HG02884 (cell line): ENCODE data around the gene R3HDM1.
"Not testable (repeated sequence)": the region's sequence is repeated elsewhere in the genome, so short reads cannot be mapped to it uniquely, and the experiment has no call there.

Experiments
- ATAC-seq: cut with Tn5 transposase; IDR thresholded peaks from one replicate; pipeline ENCODE4 v1.9.1; 2021; ENCODE audit warnings: mild to moderate bottlenecking, moderate library complexity; ENCODE audit not compliant: unreplicated experiment

The R3HDM1 gene

DNA sequence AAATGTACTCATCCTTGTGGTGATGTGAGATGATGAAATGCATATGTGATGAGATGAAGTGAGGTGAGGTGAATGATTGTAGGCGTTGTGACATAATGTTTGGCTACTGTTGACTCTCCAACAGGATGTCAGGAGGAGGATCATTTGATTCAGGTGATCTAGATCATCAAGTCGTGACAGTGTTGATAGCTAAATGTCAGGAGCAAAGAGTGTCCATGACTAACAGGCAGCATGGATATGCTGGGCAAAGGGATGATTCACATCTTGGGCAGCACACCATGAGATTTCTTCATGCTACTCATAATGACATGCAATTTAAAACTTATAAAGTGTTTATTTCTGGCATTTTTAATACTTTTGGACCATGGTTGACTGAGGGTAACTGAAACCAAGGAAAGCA, 170.2 kb downstream of the R3HDM1 start:
- no peak for ATAC-seq

DNA sequence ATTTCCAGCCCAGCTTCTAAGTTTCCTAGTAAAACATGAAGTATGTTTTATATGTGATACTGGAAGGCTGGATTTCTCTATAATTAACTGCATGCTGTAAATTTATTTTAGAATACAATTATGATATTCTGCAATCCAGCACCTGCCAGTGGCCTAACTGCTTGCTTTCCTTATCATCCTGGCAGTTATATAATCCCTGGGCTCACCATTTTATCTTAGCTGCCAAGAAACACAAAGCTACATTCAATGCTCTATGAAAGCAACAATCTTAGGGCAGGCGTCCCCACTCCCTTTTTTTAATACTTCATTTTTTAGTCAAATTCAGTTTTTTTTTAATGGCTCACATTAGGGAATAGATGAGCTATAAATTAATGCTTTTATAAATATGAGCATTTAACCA, 172.0 kb downstream of the R3HDM1 start:
- no peak for ATAC-seq

DNA sequence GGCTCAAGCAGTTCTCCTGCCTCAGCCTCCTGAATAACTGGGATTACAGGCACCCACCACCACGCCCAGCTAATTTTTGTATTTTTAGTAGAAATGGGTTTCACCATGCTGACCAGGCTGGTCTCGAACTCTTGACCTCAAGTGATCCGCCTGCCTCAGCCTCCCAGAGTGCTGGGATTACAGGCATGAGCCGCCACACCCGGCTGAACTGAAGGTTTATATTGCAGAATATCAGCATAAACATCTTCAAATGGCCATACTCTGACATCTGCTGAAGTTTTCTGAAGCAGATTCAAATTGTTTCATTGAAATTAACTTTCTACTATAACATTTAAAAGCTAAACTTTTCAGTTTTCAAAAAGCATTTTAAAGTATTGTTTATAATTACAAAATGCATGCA, 172.8 kb downstream of the R3HDM1 start:
- not testable (repeated sequence) for ATAC-seq

DNA sequence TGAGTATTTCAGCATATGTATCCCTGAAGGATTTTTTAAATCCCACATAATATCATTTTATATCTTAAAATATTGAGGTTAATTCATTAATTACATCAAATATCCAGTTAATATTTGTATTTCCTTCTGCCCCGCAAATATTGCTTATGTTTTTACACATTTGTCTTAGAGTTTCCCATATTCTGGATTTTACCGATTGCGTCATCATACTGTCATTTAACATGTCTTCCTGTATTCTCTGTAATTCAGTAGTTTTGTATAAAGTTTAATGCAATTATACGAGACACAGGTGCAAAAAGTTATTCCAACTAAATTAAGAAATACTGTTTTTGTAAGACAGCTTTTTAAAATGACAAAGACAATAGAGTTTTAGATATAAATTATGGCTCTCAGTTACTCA, 176.9 kb downstream of the R3HDM1 start:
- ATAC-seq = no peak

DNA sequence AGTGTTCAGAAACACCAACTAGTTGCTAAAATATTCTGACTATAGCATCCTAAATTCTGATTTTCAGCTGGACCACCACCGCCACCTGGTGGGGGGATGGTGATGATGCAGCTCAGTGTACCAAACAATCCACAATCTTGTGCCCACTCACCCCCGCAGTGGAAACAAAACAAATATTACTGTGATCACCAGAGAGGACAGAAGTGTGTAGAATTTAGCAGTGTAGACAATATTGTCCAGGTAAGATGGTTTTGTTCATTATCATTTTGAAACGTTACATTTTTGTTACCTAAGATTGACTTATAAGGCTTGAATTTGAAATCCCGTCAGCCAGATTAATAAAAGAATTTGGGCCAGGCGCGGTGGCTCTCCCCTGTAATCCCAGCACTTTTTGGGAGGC, 178.7 kb downstream of the R3HDM1 start:
- ATAC-seq = no peak

DNA sequence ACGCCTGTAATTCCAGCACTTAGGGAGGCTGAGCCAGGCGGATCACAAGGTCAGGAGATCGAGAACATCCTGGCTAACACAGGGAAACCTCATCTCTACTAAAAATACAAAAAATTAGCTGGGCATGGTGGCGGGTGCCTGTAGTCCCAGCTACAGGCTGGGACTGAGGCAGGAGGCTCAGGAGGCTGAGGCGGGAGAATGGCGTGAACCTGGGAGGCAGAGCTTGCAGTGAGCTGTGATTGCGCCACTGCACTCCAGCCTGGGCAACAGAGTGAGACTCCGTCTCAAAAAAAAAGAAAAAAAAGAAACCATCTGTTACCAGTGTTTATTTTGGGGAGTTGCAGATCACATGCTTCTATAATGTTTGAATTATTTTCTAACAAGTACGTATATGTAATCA, 183.8 kb downstream of the R3HDM1 start:
- ATAC-seq = not testable (repeated sequence)

DNA sequence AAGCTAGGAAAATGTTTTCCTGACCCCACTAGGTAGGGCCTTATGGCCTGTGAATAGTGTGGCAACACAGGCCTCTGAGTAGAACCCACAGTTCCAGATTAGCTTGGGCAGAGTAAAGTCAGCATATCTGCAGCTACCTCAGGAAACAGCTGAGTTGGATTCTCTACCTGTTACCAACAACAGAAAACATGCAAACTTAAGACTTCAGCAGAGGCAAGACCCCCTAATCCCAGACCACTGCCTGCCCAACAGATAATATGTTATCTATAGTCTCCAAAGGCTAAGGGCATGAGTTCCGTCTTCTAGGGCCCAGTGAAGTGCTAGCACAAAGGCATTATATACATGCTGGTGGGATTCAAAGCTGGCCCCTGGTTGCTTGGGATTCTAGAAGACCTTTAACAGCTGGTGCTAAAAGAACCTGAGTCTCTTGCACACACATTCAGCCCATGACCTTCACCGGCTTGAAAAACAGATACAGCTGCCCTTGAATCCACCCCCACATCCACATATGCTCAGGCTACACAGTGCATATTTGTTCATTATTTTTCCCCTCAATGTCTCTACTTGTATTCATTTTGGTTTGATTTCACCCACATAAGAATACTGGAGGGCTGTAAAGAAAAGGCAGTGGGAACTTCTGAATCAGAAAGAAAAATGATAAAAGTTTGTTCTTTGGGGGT, 196.9 kb downstream of the R3HDM1 start:
- ATAC-seq = no peak

DNA sequence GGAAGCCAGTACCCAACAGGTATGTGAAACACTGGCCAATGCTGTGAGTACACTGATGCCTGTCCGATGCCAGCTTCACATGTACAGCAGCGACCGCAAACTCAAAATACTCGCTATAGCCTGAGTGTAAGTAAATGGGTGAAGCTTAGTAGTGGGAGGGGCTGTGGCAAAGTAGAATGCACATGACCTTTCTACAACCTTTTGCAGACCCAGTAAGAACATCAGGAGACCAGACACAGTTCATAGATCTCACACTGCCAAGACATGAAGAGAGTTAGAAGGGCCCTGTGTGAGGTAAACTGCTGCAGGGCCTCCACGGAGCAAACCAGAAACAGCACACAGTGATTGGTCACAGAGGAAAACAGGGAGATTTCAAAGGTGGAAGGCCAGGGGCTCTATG, 201.3 kb downstream of the R3HDM1 start:
- ATAC-seq = no peak

DNA sequence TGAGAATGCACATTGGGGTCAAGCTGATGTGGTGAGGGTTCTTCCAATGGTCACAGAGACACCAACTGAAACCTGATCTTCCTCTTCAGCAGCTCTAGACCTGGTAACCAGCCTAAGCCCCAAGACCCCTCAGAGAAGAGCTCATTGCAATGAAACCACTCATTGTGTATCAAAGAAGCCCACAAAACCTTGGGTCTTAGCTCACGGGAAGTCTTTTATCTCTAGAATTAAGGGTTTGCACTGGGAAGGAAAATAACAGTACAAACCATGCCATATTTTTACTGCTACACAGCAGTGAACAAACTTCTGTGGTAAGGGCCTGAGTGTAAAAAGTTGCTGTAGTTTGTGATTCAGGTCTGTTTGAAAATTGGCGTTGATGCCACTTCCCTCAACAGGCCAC, 201.8 kb downstream of the R3HDM1 start:
- no peak for ATAC-seq

DNA sequence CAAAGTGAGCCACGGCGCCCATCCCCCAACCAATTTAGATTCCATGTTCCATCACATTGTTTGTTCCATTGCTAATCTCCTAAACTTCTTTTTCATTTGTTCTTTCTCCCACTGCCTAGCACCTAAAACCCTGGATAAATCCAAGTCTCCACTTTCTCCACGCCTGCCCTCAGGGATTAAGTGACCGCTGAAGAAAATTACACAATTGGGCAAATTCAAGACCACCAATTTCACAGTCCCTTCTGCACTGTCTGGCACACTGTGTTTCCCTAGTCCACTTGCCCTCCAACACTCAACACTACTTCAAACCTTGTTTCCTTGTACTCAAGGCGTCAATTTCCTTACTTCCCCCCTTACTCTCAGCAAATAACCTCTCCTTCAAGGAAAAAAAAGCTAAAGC, 205.3 kb downstream of the R3HDM1 start:
- ATAC-seq = no peak

DNA sequence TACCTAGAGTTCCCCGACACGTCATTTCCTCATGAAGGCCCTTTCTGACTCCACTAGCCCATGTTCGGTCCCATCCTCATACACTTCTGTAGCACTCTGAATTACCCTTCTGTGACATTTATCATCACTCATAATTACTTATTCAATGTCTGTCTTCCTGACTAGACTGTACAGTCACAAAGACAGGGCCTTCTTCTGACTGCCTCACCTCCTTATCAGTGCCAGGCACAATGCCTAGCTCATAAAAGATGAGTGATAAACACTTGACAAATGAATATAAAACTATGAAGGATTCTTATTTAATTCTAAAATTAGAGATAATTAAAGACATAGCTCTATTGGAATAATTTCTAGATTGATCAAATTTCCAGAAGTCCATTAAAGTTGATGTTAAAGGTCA, 208.9 kb downstream of the R3HDM1 start:
- no peak for ATAC-seq

DNA sequence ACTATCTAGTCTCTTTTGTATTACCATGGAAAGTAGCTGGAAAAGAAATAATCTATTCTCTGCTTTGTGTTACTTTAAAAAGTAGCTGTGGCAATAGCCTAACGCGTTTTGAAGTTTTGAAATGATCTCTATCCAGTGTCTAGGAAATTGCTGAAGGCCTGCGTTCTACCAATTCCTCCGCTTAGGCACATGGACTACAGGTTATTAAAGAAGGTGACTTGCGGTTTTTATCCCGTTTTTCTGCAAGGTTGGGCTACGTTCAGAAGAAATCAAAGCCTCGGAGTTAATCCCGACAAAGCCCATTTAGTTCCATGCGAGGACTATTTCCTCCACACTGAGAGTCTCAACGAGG, 209.7 kb downstream of the R3HDM1 start:
- no peak for ATAC-seq

DNA sequence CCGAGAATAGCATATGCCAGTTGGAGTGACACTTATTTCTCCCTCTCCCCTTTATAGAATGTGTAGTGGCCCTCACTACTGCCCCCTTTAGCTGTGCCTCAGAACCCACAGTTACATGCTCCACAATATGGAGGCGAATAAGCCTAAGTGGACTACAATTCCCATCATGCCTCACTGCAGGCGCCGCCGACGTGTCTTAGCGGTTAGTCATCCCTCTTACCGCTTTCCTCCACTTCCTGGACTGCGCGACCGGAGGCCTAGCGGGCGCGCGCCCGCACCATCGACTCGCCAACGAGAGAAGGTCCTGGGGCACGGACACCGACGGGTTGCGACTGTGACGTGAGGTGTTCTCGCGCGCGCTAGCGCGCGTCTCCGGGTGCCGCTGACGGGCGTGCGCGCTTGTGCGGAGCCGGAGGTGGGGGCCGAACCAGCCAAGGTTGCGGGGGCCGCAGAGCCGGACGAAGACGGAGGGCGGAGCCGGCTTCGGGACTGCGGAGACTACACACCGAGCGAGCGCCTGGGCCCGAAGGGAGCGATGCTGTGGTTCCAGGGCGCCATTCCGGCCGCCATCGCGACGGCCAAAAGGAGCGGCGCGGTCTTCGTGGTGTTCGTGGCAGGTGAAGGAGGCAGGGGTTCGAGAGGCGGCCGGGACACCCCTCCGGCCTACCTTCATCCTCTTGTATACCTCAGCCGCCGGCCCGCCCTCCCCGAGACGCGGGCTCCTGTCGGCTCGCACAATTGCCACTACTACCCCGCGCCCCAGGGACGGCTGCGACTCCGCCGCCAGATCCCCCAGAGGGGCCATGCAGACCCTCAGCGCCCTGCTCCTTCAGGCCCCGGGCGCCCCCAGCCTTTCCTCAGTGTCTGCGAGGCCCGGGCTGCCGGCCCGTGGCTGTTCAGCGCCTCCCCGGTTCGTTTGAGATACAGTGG, 210.4 kb downstream of the R3HDM1 start, which contains the start of gene UBXN4:
UBXN4 (plus strand) TSS at position 461 of the 930 bp plus-strand sequence; CDS start at position 536, 75 bp downstream.
- peak; percentile 89 for ATAC-seq

DNA sequence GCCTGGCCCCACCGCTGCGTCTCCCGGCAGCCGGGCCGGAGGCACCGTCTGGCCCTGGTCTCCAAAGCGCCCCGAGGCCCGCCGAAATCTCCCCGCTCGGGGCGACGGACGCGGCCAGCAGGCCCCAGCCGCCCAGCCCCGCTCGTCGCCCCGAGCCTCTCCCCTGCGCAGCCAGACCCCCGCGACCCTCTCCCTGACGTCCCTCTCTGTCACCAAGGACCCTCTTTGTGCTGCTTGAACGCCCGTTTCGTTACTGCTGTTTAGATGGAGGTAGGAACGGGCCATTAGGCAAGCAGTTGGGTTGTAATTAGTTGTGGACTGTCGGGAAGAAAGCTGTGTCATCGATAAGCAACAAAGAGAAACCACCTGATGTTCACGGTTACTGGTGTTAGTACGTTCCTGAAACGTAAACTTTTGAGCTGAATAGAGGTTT, 211.1 kb downstream of the R3HDM1 start:
- peak; percentile 17 for ATAC-seq

DNA sequence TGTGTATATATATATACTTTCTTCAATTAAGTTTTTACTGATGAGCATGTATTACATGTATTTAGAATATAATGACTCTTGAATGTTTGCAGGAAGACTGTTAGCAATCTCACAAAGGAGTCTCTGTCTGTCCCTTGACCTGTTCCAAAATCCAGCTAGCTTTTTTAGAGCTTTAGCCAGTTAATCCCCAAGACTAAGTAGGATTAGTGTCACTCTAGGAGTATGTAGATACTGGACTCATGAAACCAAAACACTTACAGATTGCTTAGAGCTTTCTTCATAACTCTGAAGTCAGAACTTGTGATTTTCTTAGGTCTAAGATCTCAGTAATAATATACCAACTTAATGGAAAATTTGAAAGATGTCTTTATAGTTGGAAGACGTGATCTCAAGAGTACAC, 212.6 kb downstream of the R3HDM1 start:
- ATAC-seq = no peak

DNA sequence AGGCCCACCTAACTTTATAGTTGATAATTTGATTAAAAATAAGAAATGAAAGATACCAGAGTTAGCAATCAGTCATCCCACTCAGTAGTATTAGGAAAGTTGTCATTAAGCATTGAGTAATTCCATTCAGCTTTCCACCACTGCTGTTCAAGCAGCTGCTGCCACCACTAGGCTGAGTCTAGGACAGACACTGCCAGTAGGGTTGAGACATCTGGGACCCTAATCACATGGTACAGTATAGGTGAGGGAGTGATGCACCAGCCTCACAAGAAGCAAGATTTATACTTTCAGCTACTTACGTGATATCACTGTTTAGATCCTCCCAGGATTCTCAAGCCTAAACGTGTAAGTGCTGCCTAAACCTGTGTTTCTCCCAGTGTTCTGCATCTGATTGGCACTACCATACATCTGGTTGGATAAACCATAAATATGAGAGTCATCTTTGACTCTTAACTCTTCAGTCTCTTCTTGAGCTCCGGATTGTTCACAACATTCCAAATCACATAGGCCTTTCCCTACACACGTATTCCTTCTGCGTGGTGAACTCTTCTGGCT, 213.6 kb downstream of the R3HDM1 start:
- no peak for ATAC-seq

DNA sequence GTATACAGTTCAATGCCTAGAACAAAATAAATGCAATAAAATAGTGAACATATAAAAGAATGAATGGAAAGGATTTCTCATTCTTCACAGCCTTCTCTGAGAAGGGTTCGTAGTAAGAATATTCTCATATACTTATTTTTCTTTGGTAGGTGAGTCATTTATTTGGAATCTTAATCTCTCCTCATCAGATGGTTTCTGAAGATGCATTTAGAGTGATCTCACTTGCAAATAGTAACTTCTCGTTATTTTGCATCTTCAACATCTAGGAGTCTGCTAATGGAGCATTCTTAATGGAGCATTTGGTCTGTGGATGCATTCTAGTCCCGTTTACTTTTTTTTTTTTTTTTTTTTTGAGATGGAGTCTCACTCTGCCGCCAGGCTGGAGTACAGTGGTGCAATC, 214.3 kb downstream of the R3HDM1 start:
- ATAC-seq = no peak

DNA sequence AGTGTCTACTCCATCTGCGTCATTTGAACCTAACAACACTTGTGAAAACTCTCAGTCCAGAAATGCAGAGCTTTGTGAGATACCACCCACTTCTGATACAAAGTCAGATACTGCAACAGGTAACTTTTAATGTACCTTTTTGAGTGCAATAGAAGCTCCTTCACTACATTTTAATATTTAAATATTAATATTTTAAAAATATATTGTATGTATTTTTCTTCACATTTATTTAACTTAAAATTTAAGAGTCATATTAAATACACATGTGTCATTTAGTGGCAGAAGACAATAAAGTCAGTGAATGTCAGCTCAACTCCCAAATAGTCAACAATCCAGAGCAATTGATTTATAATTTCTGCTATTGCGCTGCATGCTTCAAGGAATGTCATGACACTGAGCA, 224.3 kb downstream of the R3HDM1 start:
- ATAC-seq = no peak

DNA sequence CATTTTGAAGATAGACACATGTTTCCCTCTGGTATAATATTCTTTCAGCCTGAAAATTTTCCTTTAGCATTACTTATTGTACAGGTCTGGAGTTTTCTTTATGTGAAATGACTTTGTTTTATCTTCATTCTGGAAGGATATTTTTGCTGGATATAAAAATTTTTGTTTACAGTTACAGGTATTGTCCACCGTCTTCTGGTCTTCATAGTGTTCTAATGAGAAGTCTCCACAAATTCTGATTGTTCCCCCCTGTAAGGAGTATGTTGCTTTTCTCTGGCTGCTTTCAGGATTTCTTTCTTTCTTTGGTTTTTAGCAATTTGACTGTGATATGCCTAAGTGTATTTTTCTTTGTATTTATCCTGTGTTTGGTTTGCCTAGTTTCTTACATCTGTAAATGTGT, 225.4 kb downstream of the R3HDM1 start:
- no peak for ATAC-seq

DNA sequence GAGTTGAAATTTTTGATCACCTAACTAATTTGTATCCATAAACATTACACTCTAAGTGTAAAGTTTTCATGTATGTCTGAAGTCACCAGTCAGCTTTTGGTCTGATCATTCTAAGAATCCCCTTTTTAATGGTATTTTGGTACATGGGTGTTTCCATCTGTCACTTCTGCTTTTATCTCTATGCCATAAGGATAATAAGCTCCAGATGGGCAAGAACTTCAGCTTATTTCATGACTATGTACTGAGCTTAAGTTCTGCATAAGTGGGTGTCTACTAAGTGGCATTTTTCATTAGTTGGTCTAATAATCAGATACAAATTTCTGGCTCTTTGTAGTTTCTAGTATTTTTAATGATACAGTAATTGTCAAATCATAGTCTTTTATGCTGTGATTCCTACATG, 230.7 kb downstream of the R3HDM1 start:
- no peak for ATAC-seq

DNA sequence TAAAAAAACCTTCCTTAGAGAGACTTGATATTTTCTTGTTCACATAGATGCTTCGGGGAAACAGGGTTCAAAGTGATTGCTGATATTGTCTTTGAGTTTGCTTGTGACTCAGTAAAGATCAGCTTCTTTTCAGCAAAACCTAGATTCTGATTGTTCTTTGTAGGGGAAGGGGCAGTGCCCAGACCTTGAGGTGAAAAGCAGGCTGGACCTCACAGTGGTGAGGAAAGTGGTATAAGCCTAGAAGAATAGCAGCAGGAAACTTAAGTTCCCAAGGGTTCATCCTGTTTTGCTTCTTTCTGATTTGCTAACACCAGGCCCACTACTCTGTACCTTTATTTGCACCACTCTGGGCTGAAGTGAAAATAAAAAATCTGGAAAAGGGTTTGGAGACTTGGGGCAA, 231.2 kb downstream of the R3HDM1 start:
- no peak for ATAC-seq

DNA sequence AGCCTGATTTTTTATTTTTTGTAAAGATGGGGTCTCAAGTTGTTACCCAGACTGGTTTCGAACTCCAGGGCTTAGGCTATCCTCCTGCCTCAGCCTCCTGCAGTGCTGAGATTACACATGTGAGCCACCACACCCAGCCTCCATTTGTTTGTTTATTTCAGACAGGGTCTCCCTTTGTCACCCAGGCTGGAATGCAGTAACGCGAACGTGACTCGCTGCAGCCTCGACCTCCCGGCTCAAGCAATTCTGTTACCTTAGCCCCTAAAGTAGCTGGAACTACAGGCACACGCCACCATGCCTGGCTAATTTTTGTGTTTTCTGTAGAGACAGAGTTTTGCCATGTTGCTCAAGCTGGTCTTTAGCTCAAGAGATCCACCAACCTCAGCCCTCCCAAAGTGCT, 237.6 kb downstream of the R3HDM1 start:
- no peak for ATAC-seq
